Spleen (tissue), 11 donors: Measurements from ENCODE around the gene IGHMBP2. TPM values are rescaled to one million over a fixed set of nuclear protein-coding genes. Genes with fewer than 3 reads are reported as not detected.
A peak's percentile ranks its signal among the peaks of the same experiment; 100 is the strongest.

Experiments
- DNase-seq: peaks from one replicate; pipeline ENCODE4 v3.0.0-alpha.2; 2020
- H3K27ac ChIP-seq, 8 donors: fragments of 200-600 bp; sonication (generic) in 7 of 8; 1 replicate in 4 of 8; 2 replicates in 4 of 8; pipeline versions ENCODE4 v1.5.0 to v1.8.0; 2016 to 2021; ENCODE audit warnings: inconsistent platforms in 4 of 8, mild to moderate bottlenecking in 4 of 8, moderate library complexity in 1 of 8
- H3K27me3 ChIP-seq, 7 donors: fragments of 200-600 bp; sonication (generic) in 6 of 7; replicated peaks in 1 of 7; 1 replicate in 4 of 7; 2 replicates in 3 of 7; pipeline versions ENCODE4 v1.5.0 to v1.8.0; 2016 to 2021; ENCODE audit warnings: inconsistent platforms in 3 of 7, mild to moderate bottlenecking in 1 of 7
- H3K36me3 ChIP-seq, 6 donors: fragments of 200-600 bp; sonication (generic) in 5 of 6; 1 replicate in 4 of 6; 2 replicates in 2 of 6; pipeline versions ENCODE4 v1.5.0 to v1.8.0; 2016 to 2021; ENCODE audit warnings: inconsistent platforms in 2 of 6
- H3K4me1 ChIP-seq, 6 donors: fragments of 200-600 bp; sonication (generic) in 5 of 6; 1 replicate in 3 of 6; 2 replicates in 3 of 6; pipeline versions ENCODE4 v1.5.0 to v1.8.0; 2016 to 2021; ENCODE audit warnings: inconsistent platforms in 3 of 6
- H3K4me3 ChIP-seq, 8 donors: fragments of 200-600 bp; sonication (generic) in 7 of 8; 1 replicate in 4 of 8; 2 replicates in 4 of 8; pipeline versions ENCODE4 v1.5.0 to v1.8.0; 2016 to 2021; ENCODE audit warnings: inconsistent platforms in 4 of 8, mild to moderate bottlenecking in 4 of 8, moderate library complexity in 2 of 8
- H3K9me3 ChIP-seq, 8 donors: fragments of 200-600 bp; sonication (generic) in 7 of 8; 1 replicate in 4 of 8; 2 replicates in 4 of 8; pipeline versions ENCODE4 v1.5.0 to v1.8.0; 2016 to 2021; ENCODE audit warnings: inconsistent platforms in 4 of 8
- POLR2A ChIP-seq, 3 donors: fragments of 450-650 bp; IDR thresholded peaks; one replicate each; pipeline ENCODE4 v1.5.1; 2017; ENCODE audit warnings: antibody characterized with exemption in 3 of 3, mild to moderate bottlenecking in 1 of 3
- POLR2AphosphoS5 ChIP-seq, 3 donors: sonication (generic); formaldehyde crosslinking; IDR thresholded peaks; one replicate each; pipeline ENCODE4 v1.5.1; 2017; ENCODE audit warnings: antibody characterized with exemption in 3 of 3
- WGBS, 5 donors: extraction: QIAGEN DNeasy Blood & Tissue Kit in 3 of 5; methylation state at CpG; one replicate each; pipeline versions ENCODE4 v1.1.5 to v1.1.7; 2013 to 2018; 5-methylcytosine and 5-hydroxymethylcytosine counted together
- intact Hi-C: fragments of 100-400 bp; cut with DNase I; formaldehyde crosslinking; loops from one replicate; pipeline ENCODE4 v1.15.0; 2023; ENCODE audit warnings: low total_unique reads
- polyA plus RNA-seq, 3 donors: library from polyadenylated mRNA; stranded (reverse); fragments of 200-250 nt; gene quantifications; one replicate each; pipeline ENCODE4 v1.2.1, GENCODE V29; 2013
- total RNA-seq, 7 donors: library from RNA; depleted of rRNA in 3 of 7; stranded (reverse); fragments of >200 nt in 3 of 7; fragmentation: NEBNext Ultra II Directional in 4 of 7; extraction: Animal tissue kit (Norgen Biotek cat#: 25700) in 4 of 7; gene quantifications; one replicate each; pipeline versions ENCODE4 v1.1.0 to v1.2.1, GENCODE V29; 2016 to 2021
- TF ChIP-seq, protein P1 (sequence below), 11 experiments: fragments of 200-600 bp in 7 of 11; fragments of 450-650 bp in 4 of 11; sonication (generic) in 4 of 11; IDR thresholded peaks in 8 of 11; conservative IDR thresholded peaks in 3 of 11; 1 replicate in 7 of 11; 2 replicates in 4 of 11; pipeline versions ENCODE4 v1.4.0 to v1.8.0; 2016 to 2021; ENCODE audit warnings: antibody characterized with exemption in 11 of 11, inconsistent platforms in 4 of 11, mild to moderate bottlenecking in 1 of 11
- donor health status: healthy with polysubstance abuse.
- donor health status: DM: no; HTN: no; CAD: no; lungs with moderate emphysema.
- donor health status: DM: no; HTN: no; CAD: no.
- donor health status: Bipolar disorder and iron deficiency.
- donor health status: healthy.
- donor health status: DM: no; HTN: no; CAD: no.
- donor health status: DM: yes; HTN: yes; CAD: no.

IGHMBP2 gene
- total and polyA plus RNA-seq, 10 donors = 8.2 to 31.6 (median 24.6) TPM

- peaks cover 0 to 23% (median 19%) of the 10 kb centered on the region in 6 donors for H3K4me1 ChIP-seq
- intact Hi-C loops = no loop called here
- no peak for DNase-seq
- H3K4me3 ChIP-seq = no peak overlapping the region
- TF ChIP-seq POLR2AphosphoS5 (IDR thresholded peaks at IDR 0.05) = no peak
- TF ChIP-seq POLR2A (IDR thresholded peaks at IDR 0.05) = no peak
- TF ChIP-seq, protein P1, sequence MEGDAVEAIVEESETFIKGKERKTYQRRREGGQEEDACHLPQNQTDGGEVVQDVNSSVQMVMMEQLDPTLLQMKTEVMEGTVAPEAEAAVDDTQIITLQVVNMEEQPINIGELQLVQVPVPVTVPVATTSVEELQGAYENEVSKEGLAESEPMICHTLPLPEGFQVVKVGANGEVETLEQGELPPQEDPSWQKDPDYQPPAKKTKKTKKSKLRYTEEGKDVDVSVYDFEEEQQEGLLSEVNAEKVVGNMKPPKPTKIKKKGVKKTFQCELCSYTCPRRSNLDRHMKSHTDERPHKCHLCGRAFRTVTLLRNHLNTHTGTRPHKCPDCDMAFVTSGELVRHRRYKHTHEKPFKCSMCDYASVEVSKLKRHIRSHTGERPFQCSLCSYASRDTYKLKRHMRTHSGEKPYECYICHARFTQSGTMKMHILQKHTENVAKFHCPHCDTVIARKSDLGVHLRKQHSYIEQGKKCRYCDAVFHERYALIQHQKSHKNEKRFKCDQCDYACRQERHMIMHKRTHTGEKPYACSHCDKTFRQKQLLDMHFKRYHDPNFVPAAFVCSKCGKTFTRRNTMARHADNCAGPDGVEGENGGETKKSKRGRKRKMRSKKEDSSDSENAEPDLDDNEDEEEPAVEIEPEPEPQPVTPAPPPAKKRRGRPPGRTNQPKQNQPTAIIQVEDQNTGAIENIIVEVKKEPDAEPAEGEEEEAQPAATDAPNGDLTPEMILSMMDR (IDR thresholded peaks at IDR 0.05 in 8 of 11, conservative IDR thresholded peaks at IDR 0.05 in 3 of 11) = no peak
- H3K27ac ChIP-seq = no peak overlapping the region
- peaks cover 13 to 100% (median 87%) of the 10 kb centered on the region in 6 donors for H3K36me3 ChIP-seq
- 78 to 95% (median 92%) methylated on average over 3 of the region's 3 CpGs for WGBS, 5 donors
- H3K9me3 ChIP-seq = peaks cover 0 to 36% (median 33%) of the 10 kb centered on the region in 8 donors
- H3K27me3 ChIP-seq = no peaks in the 10 kb centered on the region
Measured at GRCh38 chr11:68925611-68926010, 21.9 kb downstream of the IGHMBP2 start.

- no peak overlapping the region for H3K4me3 ChIP-seq
- peaks cover 0 to 23% (median 19%) of the 10 kb centered on the region in 6 donors for H3K4me1 ChIP-seq
- WGBS, 5 donors = 66 to 76% (median 71%) methylated on average over 11 to 12 of the region's 12 CpGs
- peak; percentile 71 for DNase-seq
- H3K9me3 ChIP-seq = peaks cover 0 to 36% (median 33%) of the 10 kb centered on the region in 8 donors
- H3K27ac ChIP-seq = peak overlapping the region in 5 of 8 donors; percentile 3 to 73 (median 47)
- no peaks in the 10 kb centered on the region for H3K27me3 ChIP-seq
- H3K36me3 ChIP-seq = peaks cover 13 to 100% (median 80%) of the 10 kb centered on the region in 6 donors
- intact Hi-C loops = no loop called here
- TF ChIP-seq POLR2A (IDR thresholded peaks at IDR 0.05) (no peak), POLR2AphosphoS5 (IDR thresholded peaks at IDR 0.05) (no peak)
- TF ChIP-seq, protein P1 (IDR thresholded peaks at IDR 0.05 in 8 of 11, conservative IDR thresholded peaks at IDR 0.05 in 3 of 11) = no peak
Measured at GRCh38 chr11:68927280-68928135, 23.8 kb downstream of the IGHMBP2 start.

DNA sequence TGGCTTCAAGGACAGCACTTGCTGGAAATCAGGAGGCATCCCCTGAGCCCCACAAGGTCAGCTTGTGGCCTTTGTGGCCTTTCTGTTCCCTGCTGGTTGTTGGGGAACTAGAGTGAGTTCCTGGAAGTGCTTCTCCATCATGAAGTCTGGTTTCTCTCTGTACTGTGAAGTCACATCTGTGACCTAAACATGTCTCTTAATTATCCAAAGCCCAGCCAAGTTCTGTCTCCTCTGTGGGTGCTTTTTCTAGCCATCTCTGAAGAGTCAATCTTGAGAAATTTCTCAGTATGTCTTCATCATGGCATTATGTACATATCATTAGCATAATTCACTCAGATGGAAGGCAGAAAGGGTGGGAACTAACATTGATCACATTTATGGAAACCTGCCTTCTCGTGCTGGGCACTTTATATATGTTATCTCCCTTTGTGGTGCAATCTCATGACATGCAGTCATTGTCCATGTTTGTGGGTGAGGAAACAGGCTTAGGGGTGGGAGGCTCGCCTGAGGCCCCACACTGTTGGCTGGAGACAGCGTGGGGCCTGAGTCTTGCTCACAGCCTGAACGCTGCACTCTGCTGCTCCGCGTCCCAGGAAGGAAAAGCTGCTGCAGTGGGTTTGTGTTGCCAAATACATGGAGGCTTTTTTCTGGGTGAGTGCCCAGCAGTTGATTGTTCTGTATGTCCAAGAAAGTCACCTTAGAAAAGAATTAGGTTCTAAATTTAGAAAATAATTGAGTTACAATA, 24.6 kb downstream of the IGHMBP2 start:
- 49 to 91% (median 62%) methylated on average over 6 of the region's 6 CpGs for WGBS, 5 donors
- H3K36me3 ChIP-seq = peaks cover 13 to 100% (median 76%) of the 10 kb centered on the region in 6 donors
- DNase-seq = peak; percentile 23
- TF ChIP-seq, protein P1 (IDR thresholded peaks at IDR 0.05 in 8 of 11, conservative IDR thresholded peaks at IDR 0.05 in 3 of 11) = no peak
- TF ChIP-seq POLR2A (IDR thresholded peaks at IDR 0.05) (no peak), POLR2AphosphoS5 (IDR thresholded peaks at IDR 0.05) (peak in 1 of 3 donors; percentile 25)
- intact Hi-C loops = no loop called here
- H3K4me3 ChIP-seq = no peak overlapping the region
- peak overlapping the region in 5 of 8 donors; percentile 3 to 73 (median 47) for H3K27ac ChIP-seq
- no peaks in the 10 kb centered on the region for H3K27me3 ChIP-seq
- peaks cover 0 to 23% (median 19%) of the 10 kb centered on the region in 6 donors for H3K4me1 ChIP-seq
- H3K9me3 ChIP-seq = peaks cover 0 to 36% (median 33%) of the 10 kb centered on the region in 8 donors
